SK-N-SH (cell line): Measurements from ENCODE around the gene ZNF816.

Experiments
- CTCF ChIP-seq: fragments of 200-600 bp; sonication (generic); IDR thresholded peaks from 2 replicates; pipeline ENCODE4 v1.6.1; 2017; ENCODE audit warnings: antibody characterized with exemption, mild to moderate bottlenecking, moderate library complexity
- ELF1 ChIP-seq: IDR thresholded peaks from 2 replicates; pipeline ENCODE4 v1.4.0; 2012
- EP300 ChIP-seq, 2 experiments: IDR thresholded peaks; 2 replicates each; pipeline versions ENCODE4 v1.4.0 to v1.6.1; 2012; ENCODE audit warnings: borderline replicate concordance in 1 of 2, low read depth in 1 of 2, low read length in 1 of 2
- EZH2phosphoT487 ChIP-seq: fragments of 200-600 bp; sonication (generic); IDR thresholded peaks from 2 replicates; pipeline ENCODE4 v1.6.1; 2017; ENCODE audit warnings: low read depth, mixed run types, mild to moderate bottlenecking, antibody characterized with exemption, moderate library complexity, borderline replicate concordance
- FOXM1 ChIP-seq: IDR thresholded peaks from 2 replicates; pipeline ENCODE4 v1.4.0; 2012; ENCODE audit warnings: low read depth, mild to moderate bottlenecking
- TF ChIP-seq, protein P1 (sequence below): IDR thresholded peaks from 2 replicates; pipeline ENCODE4 v1.4.0; 2012; ENCODE audit warnings: low read depth

GRCh38 chr19:53008061-53008778, 45.5 kb upstream of the ZNF816 start:
- TF ChIP-seq EZH2phosphoT487, result no peak
- TF ChIP-seq EP300 (IDR thresholded peaks at IDR 0.05; ENCODE audit: borderline replicate concordance in 1 of 2, low read depth in 1 of 2, low read length in 1 of 2), result no peak
- TF ChIP-seq, protein P1, sequence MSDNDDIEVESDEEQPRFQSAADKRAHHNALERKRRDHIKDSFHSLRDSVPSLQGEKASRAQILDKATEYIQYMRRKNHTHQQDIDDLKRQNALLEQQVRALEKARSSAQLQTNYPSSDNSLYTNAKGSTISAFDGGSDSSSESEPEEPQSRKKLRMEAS, result no peak
- TF ChIP-seq CTCF, result no peak
- no peak for TF ChIP-seq ELF1
- TF ChIP-seq FOXM1, result no peak
